Neuron (in vitro differentiated cells): ENCODE data around the gene SUSD1.

Experiments
- H2AFZ ChIP-seq: one replicate; pipeline ENCODE4 v1.6.1; 2013; ENCODE audit warnings: low read depth, mild to moderate bottlenecking, inconsistent platforms, low read length, moderate library complexity
- H3K27me3 ChIP-seq: one replicate; pipeline ENCODE4 v1.6.1; 2013; ENCODE audit warnings: low read length; ENCODE audit not compliant: insufficient read depth
- H3K36me3 ChIP-seq: one replicate; pipeline ENCODE4 v1.6.1; 2013; ENCODE audit warnings: low read length; ENCODE audit not compliant: insufficient read depth
- H3K4me1 ChIP-seq: one replicate; pipeline ENCODE4 v1.6.1; 2013; ENCODE audit warnings: low read length; ENCODE audit not compliant: insufficient read depth
- H3K4me3 ChIP-seq: 2 replicates; pipeline ENCODE4 v1.5.1; 2013; ENCODE audit warnings: mild to moderate bottlenecking, low read length, moderate library complexity
- H3K9me3 ChIP-seq: one replicate; pipeline ENCODE4 v1.6.1; 2013; ENCODE audit warnings: low read length

Gene SUSD1

GRCh38 chr9:112056996-112057395 lies 118.1 kb downstream of the SUSD1 start:
- Histone ChIP-seq H3K36me3 (no peaks in the 10 kb centered on the region), H3K27me3 (no peaks in the 10 kb centered on the region), H3K4me1 (no peaks in the 10 kb centered on the region), H3K9me3 (peaks cover 2% of the 10 kb centered on the region), H2AFZ (no peak overlapping the region), H3K4me3 (no peak overlapping the region)

DNA sequence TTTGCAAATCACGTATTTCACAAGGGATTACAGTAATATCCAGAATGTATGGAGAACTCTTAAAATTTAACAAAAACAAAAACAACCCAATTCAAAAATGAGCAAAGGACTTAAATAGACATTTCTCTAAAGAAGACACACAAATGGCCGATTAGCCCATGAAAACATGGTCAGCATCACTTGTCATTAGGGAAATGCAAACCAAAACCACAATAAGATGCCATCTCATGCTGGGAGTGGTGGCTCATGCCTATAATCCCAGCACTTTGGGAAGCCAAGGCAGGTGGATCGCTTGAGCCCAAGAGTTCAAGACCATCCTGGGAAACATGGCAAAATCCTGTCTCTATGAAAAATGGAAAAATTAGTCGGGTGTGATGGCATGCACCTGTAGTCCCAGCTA lies 120.2 kb downstream of the SUSD1 start:
- Histone ChIP-seq H3K27me3 (no peaks in the 10 kb centered on the region), H3K4me3 (no peak overlapping the region), H3K9me3 (peaks cover 2% of the 10 kb centered on the region), H3K36me3 (no peaks in the 10 kb centered on the region), H3K4me1 (no peaks in the 10 kb centered on the region), H2AFZ (no peak overlapping the region)

DNA sequence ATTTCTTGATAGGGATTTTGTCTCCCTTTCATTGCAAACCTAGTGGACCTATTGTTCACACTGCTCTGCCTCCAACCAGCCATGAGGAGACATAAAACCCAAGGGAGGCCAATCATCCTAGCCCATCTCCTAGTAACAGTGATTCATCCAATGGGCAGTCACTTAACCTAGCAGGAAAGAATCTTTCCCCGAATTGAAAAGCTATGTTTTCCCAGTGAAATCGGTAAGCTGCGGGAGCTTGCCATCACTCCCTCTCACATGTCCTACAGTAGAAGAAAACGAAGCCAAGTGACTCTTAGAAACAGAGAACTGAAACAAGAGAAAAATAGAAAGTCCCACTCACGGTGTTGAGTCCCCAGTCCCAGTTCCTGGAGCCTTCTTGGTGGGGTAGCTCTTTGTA lies 123.3 kb downstream of the SUSD1 start:
- peaks cover 6% of the 10 kb centered on the region for H3K9me3 ChIP-seq
- no peaks in the 10 kb centered on the region for H3K36me3 ChIP-seq
- no peak overlapping the region for H2AFZ ChIP-seq
- no peak overlapping the region for H3K4me3 ChIP-seq
- no peaks in the 10 kb centered on the region for H3K27me3 ChIP-seq
- H3K4me1 ChIP-seq = no peaks in the 10 kb centered on the region

DNA sequence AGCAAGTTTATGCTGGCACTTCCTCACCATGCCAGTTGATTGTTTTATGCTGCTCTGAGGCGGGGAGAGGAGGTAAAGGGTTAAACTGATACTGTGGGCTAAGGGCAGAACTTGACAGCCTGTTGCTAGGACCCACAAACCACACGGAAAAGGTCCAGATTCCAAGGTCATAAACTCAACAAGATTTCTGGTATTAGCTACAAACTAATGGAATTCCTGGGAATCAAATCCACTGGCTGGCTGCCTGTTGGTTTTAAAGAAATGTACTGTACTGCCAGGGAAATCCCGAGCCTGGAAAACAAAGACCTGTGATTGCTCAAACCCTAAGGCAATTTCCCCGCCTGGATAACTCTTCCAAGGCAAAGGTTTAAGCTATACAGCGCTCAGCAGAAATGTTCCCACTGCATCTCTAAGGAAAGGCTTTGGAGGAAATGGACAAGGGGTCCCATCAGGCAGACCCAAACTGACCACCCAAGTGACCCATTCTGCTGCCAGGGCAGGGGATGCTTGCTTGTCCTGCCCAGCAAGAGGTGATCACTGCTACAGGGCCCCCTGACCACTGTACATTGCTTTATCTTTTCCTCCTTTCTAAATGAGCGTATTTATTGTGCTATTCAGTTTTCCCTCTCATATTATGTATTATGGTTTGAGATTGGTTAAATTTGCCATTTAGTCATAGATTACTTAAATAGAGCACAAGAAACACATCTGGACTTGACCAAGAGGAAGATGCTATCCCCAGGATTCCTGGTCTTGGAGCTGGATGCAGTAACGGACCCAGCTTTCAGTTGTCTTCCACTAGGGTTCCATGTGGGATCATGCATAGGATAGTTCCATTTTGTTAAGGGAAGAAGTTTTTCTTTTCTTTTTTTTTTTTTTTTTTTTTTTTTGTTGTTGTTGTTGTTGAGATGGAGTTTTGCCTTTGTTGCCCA lies 124.3 kb downstream of the SUSD1 start:
- Histone ChIP-seq H3K27me3 (no peaks in the 10 kb centered on the region), H3K9me3 (peaks cover 6% of the 10 kb centered on the region), H3K36me3 (no peaks in the 10 kb centered on the region), H2AFZ (no peak overlapping the region), H3K4me3 (no peak overlapping the region), H3K4me1 (no peaks in the 10 kb centered on the region)

- Histone ChIP-seq H2AFZ (no peak overlapping the region), H3K36me3 (no peaks in the 10 kb centered on the region), H3K27me3 (no peaks in the 10 kb centered on the region)
These were observed 125.1 kb downstream of the SUSD1 start for GRCh38 chr9:112049811-112050516.

GRCh38 chr9:112048924-112049691 lies 126.0 kb downstream of the SUSD1 start:
- Histone ChIP-seq H3K4me1 (no peaks in the 10 kb centered on the region), H3K9me3 (peaks cover 4% of the 10 kb centered on the region), H3K36me3 (no peaks in the 10 kb centered on the region), H3K4me3 (no peak overlapping the region), H3K27me3 (no peaks in the 10 kb centered on the region), H2AFZ (no peak overlapping the region)

More at GRCh38 chr9:112049811-112050516, 125.1 kb downstream of the SUSD1 start:
- H3K9me3 ChIP-seq = peaks cover 4% of the 10 kb centered on the region
- no peak overlapping the region for H3K4me3 ChIP-seq
- H3K4me1 ChIP-seq = no peaks in the 10 kb centered on the region

DNA sequence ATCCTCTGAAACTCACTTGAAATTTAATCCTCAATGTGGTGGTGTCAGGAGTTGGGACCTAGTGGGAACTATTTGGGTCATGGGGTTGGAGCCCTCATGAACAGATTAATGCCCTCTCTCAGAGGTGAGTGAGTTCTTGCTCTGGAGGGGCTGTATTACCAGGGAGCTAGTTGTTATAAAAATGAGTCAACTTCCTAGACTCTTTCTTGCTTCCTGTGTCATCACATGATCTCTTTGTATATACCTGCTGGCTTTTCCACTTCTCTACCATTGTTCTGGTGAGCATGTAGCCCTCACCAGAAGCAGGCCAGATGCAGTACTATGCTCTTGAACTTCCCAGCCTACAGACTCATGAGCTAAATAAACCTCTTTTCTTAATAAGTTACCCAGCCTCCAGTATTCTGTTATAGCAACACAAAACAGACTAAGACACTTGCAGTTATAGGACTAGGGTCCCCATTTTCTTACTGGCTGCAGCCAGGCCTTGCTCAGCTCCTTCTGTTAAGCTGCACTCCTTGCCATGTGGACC lies 127.5 kb downstream of the SUSD1 start:
- no peak overlapping the region for H2AFZ ChIP-seq
- no peaks in the 10 kb centered on the region for H3K27me3 ChIP-seq
- no peak overlapping the region for H3K4me3 ChIP-seq
- no peaks in the 10 kb centered on the region for H3K36me3 ChIP-seq
- H3K9me3 ChIP-seq = peaks cover 4% of the 10 kb centered on the region
- no peaks in the 10 kb centered on the region for H3K4me1 ChIP-seq

DNA sequence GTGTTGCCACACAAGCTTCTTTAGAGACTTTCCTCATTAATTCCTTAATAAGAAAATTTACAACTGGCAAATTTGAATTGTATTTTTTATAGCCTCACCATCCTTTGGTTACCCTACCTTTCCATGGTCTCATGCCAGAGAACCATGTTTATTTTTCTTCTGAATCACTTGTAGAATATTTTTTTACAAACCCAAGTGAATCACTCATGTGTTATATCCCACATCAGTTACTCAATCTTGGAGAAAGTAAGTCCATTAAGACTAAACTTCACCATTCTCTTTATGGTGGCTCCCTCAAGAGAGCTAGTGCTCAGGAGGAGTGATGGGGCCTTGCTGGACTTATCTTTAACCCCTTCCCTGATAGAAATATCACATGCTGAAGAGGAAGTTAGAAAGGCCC lies 128.9 kb downstream of the SUSD1 start:
- peaks cover 3% of the 10 kb centered on the region for H3K4me1 ChIP-seq
- H3K9me3 ChIP-seq = peaks cover 4% of the 10 kb centered on the region
- no peak overlapping the region for H3K4me3 ChIP-seq
- no peak overlapping the region for H2AFZ ChIP-seq
- no peaks in the 10 kb centered on the region for H3K27me3 ChIP-seq
- no peaks in the 10 kb centered on the region for H3K36me3 ChIP-seq

DNA sequence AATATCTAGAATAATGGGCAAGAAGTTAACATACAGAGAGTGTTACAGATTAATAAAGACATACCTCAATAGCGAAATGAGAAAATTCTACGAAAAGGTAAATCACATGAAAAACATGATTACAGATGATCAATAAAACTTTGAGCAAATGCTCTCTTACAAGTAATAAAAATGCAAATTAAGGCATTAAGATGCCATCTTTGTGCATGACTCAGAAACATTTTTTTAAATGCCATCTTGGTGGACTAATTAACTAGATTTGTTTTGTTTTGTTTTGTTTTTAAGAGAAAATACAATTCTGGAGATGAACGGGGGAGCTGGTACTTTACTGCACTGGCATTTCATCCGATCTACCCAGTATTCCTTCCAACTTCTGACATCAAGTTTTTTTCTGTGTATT lies 130.2 kb downstream of the SUSD1 start:
- no peaks in the 10 kb centered on the region for H3K27me3 ChIP-seq
- peaks cover 4% of the 10 kb centered on the region for H3K9me3 ChIP-seq
- H2AFZ ChIP-seq = no peak overlapping the region
- H3K4me3 ChIP-seq = no peak overlapping the region
- no peaks in the 10 kb centered on the region for H3K36me3 ChIP-seq
- peaks cover 3% of the 10 kb centered on the region for H3K4me1 ChIP-seq

GRCh38 chr9:112044186-112044585 lies 130.9 kb downstream of the SUSD1 start:
- peaks cover 3% of the 10 kb centered on the region for H3K4me1 ChIP-seq
- no peaks in the 10 kb centered on the region for H3K27me3 ChIP-seq
- H3K4me3 ChIP-seq = no peak overlapping the region
- H3K9me3 ChIP-seq = peaks cover 4% of the 10 kb centered on the region
- H3K36me3 ChIP-seq = no peaks in the 10 kb centered on the region
- no peak overlapping the region for H2AFZ ChIP-seq

DNA sequence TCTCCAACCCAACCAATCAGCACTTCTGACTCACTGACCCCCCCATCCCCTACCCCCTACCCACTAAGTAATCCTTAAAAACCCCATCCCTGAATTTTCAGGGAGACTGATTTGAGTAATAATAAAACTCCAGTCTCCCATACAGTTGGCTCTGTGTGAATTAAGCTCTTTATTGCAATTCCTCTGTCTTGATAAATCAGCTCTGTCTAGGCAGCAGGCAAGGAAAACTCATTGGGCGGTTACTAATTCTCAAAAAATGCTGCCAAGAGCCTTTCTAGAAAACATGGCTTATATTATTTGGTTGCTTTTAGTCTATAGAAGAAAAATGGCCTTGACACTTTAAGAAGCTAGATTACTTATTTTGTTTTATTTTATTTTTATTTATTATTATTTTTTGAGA lies 131.7 kb downstream of the SUSD1 start:
- Histone ChIP-seq H2AFZ (no peak overlapping the region), H3K4me3 (no peak overlapping the region), H3K27me3 (no peaks in the 10 kb centered on the region), H3K9me3 (peaks cover 4% of the 10 kb centered on the region), H3K4me1 (peaks cover 3% of the 10 kb centered on the region), H3K36me3 (no peaks in the 10 kb centered on the region)

DNA sequence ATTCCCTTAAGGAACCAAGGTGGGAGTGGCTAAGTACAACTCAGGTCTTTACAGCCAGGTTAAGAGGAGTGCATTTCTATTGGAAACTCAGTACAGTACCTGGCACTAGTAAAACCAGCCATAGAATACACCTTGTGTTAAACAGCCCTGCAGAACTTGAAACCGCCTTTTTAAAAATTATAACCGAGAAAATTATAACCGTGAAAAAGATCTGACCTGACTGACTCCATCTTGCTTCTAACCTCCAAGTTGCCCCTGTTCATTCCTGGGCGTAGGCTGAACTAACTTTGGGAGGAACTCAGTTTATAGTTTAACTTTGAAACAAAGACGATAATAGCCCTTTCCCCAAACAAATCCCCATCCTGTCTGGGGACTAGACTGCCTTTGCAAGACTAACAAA lies 132.3 kb downstream of the SUSD1 start:
- Histone ChIP-seq H3K4me1 (peaks cover 4% of the 10 kb centered on the region), H3K27me3 (no peaks in the 10 kb centered on the region), H3K36me3 (no peaks in the 10 kb centered on the region), H2AFZ (no peak overlapping the region), H3K9me3 (peaks cover under 1% of the 10 kb centered on the region), H3K4me3 (no peak overlapping the region)

- Histone ChIP-seq H3K4me1 (peaks cover 8% of the 10 kb centered on the region), H3K4me3 (no peak overlapping the region), H3K36me3 (no peaks in the 10 kb centered on the region), H3K9me3 (no peaks in the 10 kb centered on the region), H3K27me3 (no peaks in the 10 kb centered on the region), H2AFZ (no peak overlapping the region)
These were observed 132.9 kb downstream of the SUSD1 start for GRCh38 chr9:112042244-112042638.
